ENCODE results near the gene RNF169. TPM values are rescaled to one million over a fixed set of nuclear protein-coding genes. Genes with fewer than 3 reads are reported as not detected.

Gene RNF169
- total and polyA plus RNA-seq, 8 donors = 19.4 to 23.6 (median 22.2) TPM

DNA sequence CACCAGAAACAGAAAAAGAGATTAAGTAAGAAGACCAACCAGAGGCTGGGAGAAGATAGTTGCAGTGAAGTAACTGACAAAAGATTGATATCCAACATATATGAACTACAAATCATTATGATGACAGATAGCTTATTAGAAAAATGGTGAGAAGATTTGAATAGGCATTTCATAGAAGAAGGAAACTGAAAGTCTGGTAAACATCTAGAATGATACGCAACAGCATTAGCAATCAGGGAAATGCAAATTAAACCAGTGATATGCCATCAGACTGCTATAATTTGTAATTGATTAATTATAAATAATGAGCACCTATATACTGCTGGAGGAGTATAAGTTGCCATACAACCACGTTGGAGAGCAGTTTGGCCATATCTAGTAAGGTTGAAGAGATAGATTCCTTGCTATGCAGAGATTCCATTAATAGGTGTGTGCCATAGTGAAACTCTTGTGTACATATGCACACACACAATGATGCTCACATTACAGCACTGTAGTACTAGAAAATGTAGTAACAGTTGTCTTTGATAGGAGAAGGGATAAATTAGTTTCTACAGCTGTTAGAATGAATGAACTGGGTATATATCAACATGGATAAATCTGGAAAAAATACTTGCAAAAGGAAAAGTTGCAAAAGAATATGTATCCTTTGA, 20.5 kb downstream of the RNF169 start:
- Histone ChIP-seq H3K9me3 (no peaks in the 10 kb centered on the region), H3K4me3 (no peak overlapping the region), H3K27me3 (no peaks in the 10 kb centered on the region), H3K36me3 (no peaks in the 10 kb centered on the region), H3K4me1 (peaks cover 0 to 3% of the 10 kb centered on the region in 2 donors), H3K27ac (no peak overlapping the region)
- TF ChIP-seq, protein P1, sequence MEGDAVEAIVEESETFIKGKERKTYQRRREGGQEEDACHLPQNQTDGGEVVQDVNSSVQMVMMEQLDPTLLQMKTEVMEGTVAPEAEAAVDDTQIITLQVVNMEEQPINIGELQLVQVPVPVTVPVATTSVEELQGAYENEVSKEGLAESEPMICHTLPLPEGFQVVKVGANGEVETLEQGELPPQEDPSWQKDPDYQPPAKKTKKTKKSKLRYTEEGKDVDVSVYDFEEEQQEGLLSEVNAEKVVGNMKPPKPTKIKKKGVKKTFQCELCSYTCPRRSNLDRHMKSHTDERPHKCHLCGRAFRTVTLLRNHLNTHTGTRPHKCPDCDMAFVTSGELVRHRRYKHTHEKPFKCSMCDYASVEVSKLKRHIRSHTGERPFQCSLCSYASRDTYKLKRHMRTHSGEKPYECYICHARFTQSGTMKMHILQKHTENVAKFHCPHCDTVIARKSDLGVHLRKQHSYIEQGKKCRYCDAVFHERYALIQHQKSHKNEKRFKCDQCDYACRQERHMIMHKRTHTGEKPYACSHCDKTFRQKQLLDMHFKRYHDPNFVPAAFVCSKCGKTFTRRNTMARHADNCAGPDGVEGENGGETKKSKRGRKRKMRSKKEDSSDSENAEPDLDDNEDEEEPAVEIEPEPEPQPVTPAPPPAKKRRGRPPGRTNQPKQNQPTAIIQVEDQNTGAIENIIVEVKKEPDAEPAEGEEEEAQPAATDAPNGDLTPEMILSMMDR (IDR thresholded peaks at IDR 0.05) = no peak
- intact Hi-C loops (cut with DNase I) = no loop called here
- ATAC-seq (no peak), DNase-seq (no peak)

DNA sequence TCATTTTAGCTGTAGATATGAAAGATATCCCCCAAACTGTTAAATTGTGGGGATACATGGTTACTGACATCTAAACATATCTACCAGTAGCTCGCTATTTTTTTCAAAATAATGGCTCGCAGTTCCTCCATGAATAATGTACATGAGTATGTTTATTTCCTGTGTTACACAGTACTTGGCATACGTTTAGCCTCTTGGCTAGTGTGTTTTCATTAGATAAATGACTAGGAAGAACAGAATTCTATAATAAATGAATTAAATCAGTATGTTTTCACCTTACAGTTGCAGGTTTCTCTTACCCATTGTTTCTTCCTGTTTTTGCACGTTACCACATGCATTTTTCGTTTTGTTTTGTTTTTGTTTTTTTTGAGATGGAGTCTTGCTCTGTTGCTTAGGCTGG, 21.8 kb downstream of the RNF169 start:
- no peak for DNase-seq
- TF ChIP-seq, protein P1 (IDR thresholded peaks at IDR 0.05) = no peak

DNA sequence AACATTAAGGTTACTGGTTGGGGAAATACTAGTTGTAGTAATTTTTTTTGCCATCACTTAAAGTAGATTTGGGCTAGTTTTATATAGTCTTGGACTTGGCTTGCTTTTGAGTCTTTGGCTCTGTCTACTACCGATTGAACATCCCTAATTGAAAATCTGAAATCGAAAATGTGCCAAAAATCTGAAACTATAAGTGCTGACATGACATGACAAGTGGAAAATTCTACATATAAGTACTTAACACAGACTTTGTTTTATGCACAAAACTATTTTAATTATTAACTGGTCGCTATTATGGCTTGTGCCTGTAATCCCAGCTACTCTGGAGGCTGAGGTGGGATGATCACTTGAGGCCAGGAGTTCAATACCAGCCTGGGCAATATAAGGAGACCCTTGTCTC, 22.5 kb downstream of the RNF169 start:
- DNase-seq (no peak), ATAC-seq (no peak)
- H3K27me3 ChIP-seq = no peaks in the 10 kb centered on the region
- no peaks in the 10 kb centered on the region for H3K36me3 ChIP-seq
- H3K4me1 ChIP-seq = peaks cover 0 to 5% of the 10 kb centered on the region in 2 donors
- no peak overlapping the region for H3K27ac ChIP-seq
- TF ChIP-seq, protein P1 (IDR thresholded peaks at IDR 0.05) = no peak
- no peak overlapping the region for H3K4me3 ChIP-seq
- no peaks in the 10 kb centered on the region for H3K9me3 ChIP-seq
- intact Hi-C loops (cut with DNase I) = no loop called here

More for the DNA sequence above, 21.8 kb downstream of the RNF169 start:
- peaks cover 0 to 3% of the 10 kb centered on the region in 2 donors for H3K4me1 ChIP-seq
- intact Hi-C loops (cut with DNase I) = no loop called here
- no peaks in the 10 kb centered on the region for H3K27me3 ChIP-seq
- no peaks in the 10 kb centered on the region for H3K9me3 ChIP-seq
- no peak for ATAC-seq
- H3K27ac ChIP-seq = no peak overlapping the region
- H3K4me3 ChIP-seq = no peak overlapping the region
- no peaks in the 10 kb centered on the region for H3K36me3 ChIP-seq

DNA sequence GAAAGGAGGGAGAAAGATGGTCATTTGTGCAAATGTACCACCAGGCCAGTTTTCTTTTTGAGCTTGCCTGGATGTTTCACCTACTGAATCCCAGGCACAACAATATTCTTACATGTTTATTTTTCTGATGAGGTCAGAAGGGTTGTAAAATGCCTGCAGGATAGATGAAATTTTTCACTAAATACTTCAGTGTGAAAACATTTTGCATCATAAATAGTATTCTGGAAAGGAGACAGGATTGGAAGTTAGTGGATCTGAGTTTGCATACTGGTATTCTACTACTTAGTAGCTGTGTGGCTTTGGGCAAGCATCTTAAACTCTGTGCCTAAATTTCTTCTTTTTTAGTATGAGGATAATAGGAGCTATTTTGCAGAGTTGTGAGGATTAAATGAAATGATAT, 24.8 kb downstream of the RNF169 start:
- Histone ChIP-seq H3K36me3 (no peaks in the 10 kb centered on the region), H3K4me3 (no peak overlapping the region), H3K27ac (no peak overlapping the region), H3K9me3 (no peaks in the 10 kb centered on the region), H3K27me3 (no peaks in the 10 kb centered on the region), H3K4me1 (peaks cover 0 to 14% of the 10 kb centered on the region in 2 donors)
- TF ChIP-seq, protein P1 (IDR thresholded peaks at IDR 0.05) = no peak
- intact Hi-C loops (cut with DNase I) = no loop called here
- ATAC-seq (no peak), DNase-seq (no peak)

DNA sequence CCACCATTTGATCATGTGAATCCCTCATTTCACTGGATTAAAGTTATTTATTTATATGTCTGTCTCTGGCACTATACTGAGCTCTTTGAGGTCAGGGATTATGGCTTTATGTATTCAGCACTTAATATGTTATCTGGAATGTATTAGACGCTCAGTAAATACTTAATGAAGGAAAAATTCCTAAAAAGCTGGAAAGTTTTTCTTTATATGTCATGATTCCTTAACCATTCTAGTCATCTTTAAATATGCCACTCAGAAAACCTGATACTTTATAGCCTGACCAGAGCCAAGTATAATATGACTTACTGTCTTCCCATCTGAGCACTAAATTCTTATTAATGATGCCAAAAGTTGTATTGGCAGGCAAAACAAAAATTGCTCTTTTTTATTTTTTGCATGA, 27.1 kb downstream of the RNF169 start:
- no peaks in the 10 kb centered on the region for H3K27me3 ChIP-seq
- peaks cover 0 to 19% of the 10 kb centered on the region in 2 donors for H3K4me1 ChIP-seq
- ATAC-seq = no peak
- no peak overlapping the region for H3K27ac ChIP-seq
- no peaks in the 10 kb centered on the region for H3K9me3 ChIP-seq
- TF ChIP-seq, protein P1 (IDR thresholded peaks at IDR 0.05) = no peak
- DNase-seq = no peak
- intact Hi-C loops (cut with DNase I) = no loop called here
- H3K36me3 ChIP-seq = no peaks in the 10 kb centered on the region
- H3K4me3 ChIP-seq = no peak overlapping the region

All from left lung (tissue), 10 donors.